ENCODE data around the gene HMGB3.

DNA sequence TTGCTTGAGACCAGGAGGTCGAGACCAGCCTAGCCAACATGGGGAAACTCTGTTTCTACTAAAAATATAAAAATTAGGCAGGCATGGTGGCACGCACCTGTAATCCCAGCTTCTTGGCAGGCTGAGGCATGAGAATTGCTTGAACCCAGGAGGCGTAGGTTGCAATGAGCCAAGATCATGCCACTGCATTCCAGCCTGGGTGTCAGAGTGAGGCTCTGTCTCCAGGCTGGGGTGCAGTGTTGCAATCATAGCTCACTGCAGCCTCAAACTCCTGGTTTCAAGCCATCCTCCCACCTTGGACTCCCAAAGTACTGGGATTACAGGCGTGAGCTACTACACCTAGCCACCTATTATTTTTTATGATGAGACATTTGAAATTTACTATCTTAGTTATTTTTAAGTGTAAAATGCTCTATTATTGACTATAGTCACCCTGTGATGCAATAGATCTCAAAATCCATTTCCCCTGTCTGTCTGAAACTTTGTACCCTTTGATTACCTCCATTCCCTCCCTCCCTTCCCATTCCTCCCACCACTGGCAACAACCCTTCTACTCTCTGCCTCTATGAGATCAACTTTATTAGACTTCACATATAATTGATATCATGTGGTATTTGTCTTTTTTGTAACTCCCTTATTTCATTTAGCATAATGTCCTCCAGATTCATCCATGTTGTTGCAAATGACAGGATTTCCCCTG lies 23.4 kb downstream of the HMGB3 start:
- no peak for TF ChIP-seq EZH2phosphoT487 (conservative IDR thresholded peaks at IDR 0.05; ENCODE audit: low read length)
- TF ChIP-seq, protein P1, sequence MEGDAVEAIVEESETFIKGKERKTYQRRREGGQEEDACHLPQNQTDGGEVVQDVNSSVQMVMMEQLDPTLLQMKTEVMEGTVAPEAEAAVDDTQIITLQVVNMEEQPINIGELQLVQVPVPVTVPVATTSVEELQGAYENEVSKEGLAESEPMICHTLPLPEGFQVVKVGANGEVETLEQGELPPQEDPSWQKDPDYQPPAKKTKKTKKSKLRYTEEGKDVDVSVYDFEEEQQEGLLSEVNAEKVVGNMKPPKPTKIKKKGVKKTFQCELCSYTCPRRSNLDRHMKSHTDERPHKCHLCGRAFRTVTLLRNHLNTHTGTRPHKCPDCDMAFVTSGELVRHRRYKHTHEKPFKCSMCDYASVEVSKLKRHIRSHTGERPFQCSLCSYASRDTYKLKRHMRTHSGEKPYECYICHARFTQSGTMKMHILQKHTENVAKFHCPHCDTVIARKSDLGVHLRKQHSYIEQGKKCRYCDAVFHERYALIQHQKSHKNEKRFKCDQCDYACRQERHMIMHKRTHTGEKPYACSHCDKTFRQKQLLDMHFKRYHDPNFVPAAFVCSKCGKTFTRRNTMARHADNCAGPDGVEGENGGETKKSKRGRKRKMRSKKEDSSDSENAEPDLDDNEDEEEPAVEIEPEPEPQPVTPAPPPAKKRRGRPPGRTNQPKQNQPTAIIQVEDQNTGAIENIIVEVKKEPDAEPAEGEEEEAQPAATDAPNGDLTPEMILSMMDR (IDR thresholded peaks at IDR 0.05; ENCODE audit: insufficient read depth, low read length, poor library complexity, severe bottlenecking), result no peak
